ENCODE measurements around the gene PLCB1.

PLCB1 gene

DNA sequence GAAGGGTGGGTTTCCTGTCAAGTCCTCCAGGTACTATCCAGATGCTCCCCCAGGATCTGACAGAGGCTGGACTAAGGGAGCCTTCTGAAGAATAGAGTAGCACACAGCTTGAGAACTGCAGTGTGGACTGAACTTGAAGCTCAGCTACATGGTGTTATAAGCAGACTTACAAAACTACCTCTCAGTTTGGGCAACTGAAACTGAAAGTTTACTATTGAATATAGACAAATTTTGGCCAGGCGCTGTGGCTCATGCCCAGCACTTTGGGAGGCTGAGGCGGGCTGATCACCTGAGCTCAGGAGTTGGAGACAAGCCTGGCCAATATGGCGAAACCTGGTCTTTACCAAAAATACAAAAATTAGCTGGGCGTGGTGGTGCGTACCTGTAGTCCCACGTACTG lies 348.5 kb downstream of the PLCB1 start:
- peaks cover 21% of the 10 kb centered on the region; the same call in 1 of the 2 replicates for H3K79me2 ChIP-seq (ENCODE audit: insufficient read depth, low read length)
- ATAC-seq (ENCODE audit: insufficient read depth, low read depth), result no peak
- DNase-seq, result no peak
- H2AFZ ChIP-seq (ENCODE audit: low read depth, low read length), result no peak overlapping the region
- TF ChIP-seq, protein P1, sequence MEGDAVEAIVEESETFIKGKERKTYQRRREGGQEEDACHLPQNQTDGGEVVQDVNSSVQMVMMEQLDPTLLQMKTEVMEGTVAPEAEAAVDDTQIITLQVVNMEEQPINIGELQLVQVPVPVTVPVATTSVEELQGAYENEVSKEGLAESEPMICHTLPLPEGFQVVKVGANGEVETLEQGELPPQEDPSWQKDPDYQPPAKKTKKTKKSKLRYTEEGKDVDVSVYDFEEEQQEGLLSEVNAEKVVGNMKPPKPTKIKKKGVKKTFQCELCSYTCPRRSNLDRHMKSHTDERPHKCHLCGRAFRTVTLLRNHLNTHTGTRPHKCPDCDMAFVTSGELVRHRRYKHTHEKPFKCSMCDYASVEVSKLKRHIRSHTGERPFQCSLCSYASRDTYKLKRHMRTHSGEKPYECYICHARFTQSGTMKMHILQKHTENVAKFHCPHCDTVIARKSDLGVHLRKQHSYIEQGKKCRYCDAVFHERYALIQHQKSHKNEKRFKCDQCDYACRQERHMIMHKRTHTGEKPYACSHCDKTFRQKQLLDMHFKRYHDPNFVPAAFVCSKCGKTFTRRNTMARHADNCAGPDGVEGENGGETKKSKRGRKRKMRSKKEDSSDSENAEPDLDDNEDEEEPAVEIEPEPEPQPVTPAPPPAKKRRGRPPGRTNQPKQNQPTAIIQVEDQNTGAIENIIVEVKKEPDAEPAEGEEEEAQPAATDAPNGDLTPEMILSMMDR (IDR thresholded peaks at IDR 0.05; ENCODE audit: borderline replicate concordance, extremely low read depth, low read length, poor library complexity, severe bottlenecking), result no peak
- no peak for TF ChIP-seq EZH2 (IDR thresholded peaks at IDR 0.05; ENCODE audit: borderline replicate concordance, low read depth, low read length, severe bottlenecking)
- H3K4me2 ChIP-seq (ENCODE audit: insufficient read depth, low read length), result no peak overlapping the region
- H4K20me1 ChIP-seq (ENCODE audit: insufficient read depth, low read length), result no peaks in the 10 kb centered on the region
- no peak overlapping the region for H3K27ac ChIP-seq (ENCODE audit: low read length)
- H3K4me1 ChIP-seq (ENCODE audit: insufficient read depth, low read length), result no peaks in the 10 kb centered on the region
- H3K27me3 ChIP-seq (ENCODE audit: insufficient read depth, low read length, poor library complexity), result no peaks in the 10 kb centered on the region
- no peak overlapping the region for H3K4me3 ChIP-seq (ENCODE audit: low read depth in 1 of 2, low read length in 2 of 2)
- no peak overlapping the region for H3K9ac ChIP-seq (ENCODE audit: low read depth, low read length)
- H3K9me3 ChIP-seq (ENCODE audit: insufficient read depth, low read length, severe bottlenecking), result peaks cover 3% of the 10 kb centered on the region
- H3K36me3 ChIP-seq (ENCODE audit: insufficient read depth, low read length), result peaks cover 3% of the 10 kb centered on the region; the same call in 1 of the 2 replicates

DNA sequence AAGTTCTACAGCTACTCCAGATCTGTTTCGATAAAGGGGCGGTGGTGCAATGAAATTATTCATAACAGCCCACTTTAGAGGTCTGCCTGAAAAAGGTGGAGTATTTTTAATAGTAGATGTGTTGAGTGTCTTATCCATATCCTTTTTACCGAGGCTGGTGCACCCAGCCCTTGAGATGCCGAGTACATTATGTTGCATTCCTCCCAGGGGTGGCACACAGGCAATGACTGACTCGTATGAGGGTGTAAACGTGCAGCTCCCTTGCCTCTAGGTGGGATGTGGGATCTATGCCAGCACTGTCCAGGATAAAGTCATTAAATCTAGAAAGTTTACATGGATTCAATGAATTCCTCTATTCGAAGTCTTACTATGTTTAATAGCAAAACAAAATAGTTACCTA lies 355.6 kb downstream of the PLCB1 start:
- H3K9me3 ChIP-seq (ENCODE audit: insufficient read depth, low read length, severe bottlenecking), result peaks cover 3% of the 10 kb centered on the region
- TF ChIP-seq, protein P1 (IDR thresholded peaks at IDR 0.05; ENCODE audit: borderline replicate concordance, extremely low read depth, low read length, poor library complexity, severe bottlenecking), result no peak
- no peak for TF ChIP-seq EZH2 (IDR thresholded peaks at IDR 0.05; ENCODE audit: borderline replicate concordance, low read depth, low read length, severe bottlenecking)
- H4K20me1 ChIP-seq (ENCODE audit: insufficient read depth, low read length), result no peaks in the 10 kb centered on the region; the same call in 1 of the 2 replicates
- H3K4me1 ChIP-seq (ENCODE audit: insufficient read depth, low read length), result no peaks in the 10 kb centered on the region
- H3K79me2 ChIP-seq (ENCODE audit: insufficient read depth, low read length), result peaks cover 10% of the 10 kb centered on the region; the same call in 1 of the 2 replicates
- H3K9ac ChIP-seq (ENCODE audit: low read depth, low read length), result no peak overlapping the region
- H3K27me3 ChIP-seq (ENCODE audit: insufficient read depth, low read length, poor library complexity), result no peaks in the 10 kb centered on the region
- H2AFZ ChIP-seq (ENCODE audit: low read depth, low read length), result no peak overlapping the region
- peaks cover 3% of the 10 kb centered on the region; the same call in 1 of the 2 replicates for H3K36me3 ChIP-seq (ENCODE audit: insufficient read depth, low read length)
- H3K4me2 ChIP-seq (ENCODE audit: insufficient read depth, low read length), result no peak overlapping the region
- DNase-seq (no peak), ATAC-seq (ENCODE audit: insufficient read depth, low read depth) (no peak)
- H3K4me3 ChIP-seq (ENCODE audit: low read depth in 1 of 2, low read length in 2 of 2), result no peak overlapping the region
- no peak overlapping the region for H3K27ac ChIP-seq (ENCODE audit: low read length)

DNA sequence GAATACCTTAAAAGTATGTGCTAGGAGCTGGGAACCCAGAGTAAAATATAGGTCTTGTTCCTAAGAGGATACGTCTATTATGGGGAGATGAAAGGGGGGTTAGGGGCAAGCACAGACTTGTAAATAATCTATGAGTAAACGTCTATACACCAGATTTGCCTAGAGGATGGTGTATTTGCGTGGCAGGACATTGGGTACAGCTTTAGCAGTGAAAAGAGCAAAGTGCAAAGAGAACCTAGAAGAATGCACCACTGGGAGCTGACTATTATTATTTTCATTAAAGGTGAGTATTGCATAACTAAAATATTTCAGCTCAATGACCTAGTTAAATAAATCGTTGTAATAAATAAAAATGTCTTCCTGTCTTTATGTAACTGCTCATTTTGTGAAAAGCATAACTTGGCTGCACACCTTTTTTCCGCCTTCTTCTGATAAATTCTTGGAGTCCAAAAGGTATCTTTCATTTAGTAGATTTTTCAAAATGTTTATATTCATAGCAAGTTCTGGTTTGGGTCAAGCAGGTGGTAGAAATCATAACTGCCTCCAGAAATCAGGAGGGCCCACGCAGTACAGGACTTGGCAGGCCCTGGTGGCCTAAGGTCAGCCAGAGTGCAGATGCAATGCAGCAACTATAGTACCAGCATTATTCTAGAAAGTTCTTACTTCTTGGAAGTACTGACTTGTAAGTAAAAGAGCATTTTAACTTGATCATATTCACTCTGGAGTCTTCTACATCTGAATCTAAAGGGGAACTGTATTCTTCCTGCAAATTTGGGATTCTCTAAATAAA lies 357.2 kb downstream of the PLCB1 start:
- Histone ChIP-seq H2AFZ (ENCODE audit: low read depth, low read length) (no peak overlapping the region), H3K9ac (ENCODE audit: low read depth, low read length) (no peak overlapping the region), H3K27me3 (ENCODE audit: insufficient read depth, low read length, poor library complexity) (no peaks in the 10 kb centered on the region), H4K20me1 (ENCODE audit: insufficient read depth, low read length) (no peaks in the 10 kb centered on the region; the same call in 1 of the 2 replicates), H3K36me3 (ENCODE audit: insufficient read depth, low read length) (peaks cover 3% of the 10 kb centered on the region; the same call in 1 of the 2 replicates), H3K79me2 (ENCODE audit: insufficient read depth, low read length) (peaks cover 5% of the 10 kb centered on the region; the same call in 1 of the 2 replicates), H3K4me3 (ENCODE audit: low read depth in 1 of 2, low read length in 2 of 2) (no peak overlapping the region), H3K9me3 (ENCODE audit: insufficient read depth, low read length, severe bottlenecking) (peaks cover 3% of the 10 kb centered on the region), H3K4me1 (ENCODE audit: insufficient read depth, low read length) (no peaks in the 10 kb centered on the region), H3K27ac (ENCODE audit: low read length) (no peak overlapping the region), H3K4me2 (ENCODE audit: insufficient read depth, low read length) (no peak overlapping the region)
- TF ChIP-seq, protein P1 (IDR thresholded peaks at IDR 0.05; ENCODE audit: borderline replicate concordance, extremely low read depth, low read length, poor library complexity, severe bottlenecking), result no peak
- TF ChIP-seq EZH2 (IDR thresholded peaks at IDR 0.05; ENCODE audit: borderline replicate concordance, low read depth, low read length, severe bottlenecking), result no peak
- DNase-seq, result no peak
- no peak for ATAC-seq (ENCODE audit: insufficient read depth, low read depth)
